ENCODE data around the gene MAD1L1. TPM values are rescaled to one million over a fixed set of nuclear protein-coding genes. Genes with fewer than 3 reads are reported as not detected.

Gene MAD1L1
- total and polyA plus RNA-seq, 2 donors (not counting 3 experiments of a cell fraction or from before 2014, with no cell fraction given): 34.1 to 42.3 TPM

- Histone ChIP-seq H3K9me3 (replicated peaks; ENCODE audit: control insufficient read depth, insufficient read depth, low read length) (no peaks in the 10 kb centered on the region), H4K20me1 (replicated peaks; ENCODE audit: control insufficient read depth, extremely low read depth, insufficient read depth, low read length) (no peaks in the 10 kb centered on the region), H2AFZ (ENCODE audit: low read depth, low read length) (no peak overlapping the region), H3K4me3 (replicated peaks in 1 of 3; ENCODE audit: insufficient read depth in 1 of 3, low read depth in 1 of 3, low read length in 3 of 3) (no peak overlapping the region), H3K4me2 (ENCODE audit: insufficient read depth, low read length) (no peak overlapping the region), H3K79me2 (ENCODE audit: control insufficient read depth, insufficient read depth, low read length) (no peaks in the 10 kb centered on the region), H3K4me1 (ENCODE audit: control insufficient read depth, extremely low read depth, insufficient read depth, low read length) (peaks cover 3% of the 10 kb centered on the region), H3K9me1 (replicated peaks; ENCODE audit: control insufficient read depth, extremely low read depth, insufficient read depth, low read length) (no peaks in the 10 kb centered on the region), H3K36me3 (ENCODE audit: control insufficient read depth in 2 of 2, extremely low read depth in 1 of 2, insufficient read depth in 2 of 2, low read length in 2 of 2) (peaks cover 0 to 8% of the 10 kb centered on the region in 2 experiments), H3K27me3 (ENCODE audit: control insufficient read depth in 2 of 2, insufficient read depth in 2 of 2, low read length in 2 of 2) (no peaks in the 10 kb centered on the region), H3K9ac (replicated peaks; ENCODE audit: extremely low read depth, insufficient read depth, low read length) (no peak overlapping the region), H3K27ac (ENCODE audit: insufficient read depth, low read depth, low read length) (no peak overlapping the region)
- FAIRE-seq (no peak), DNase-seq (ENCODE audit: low read depth, low spot score) (no peak)
- BruUV-seq (replicated peaks): no TSS peak
- CTCF ChIA-PET: interaction anchor here (2.8 kb wide), 1 partner anchor 14 kb away, joined by 10 read pairs; no protein-coding TSS in a partner anchor
- POLR2A ChIA-PET: no interaction called here
- TF ChIP-seq EZH2 (IDR thresholded peaks at IDR 0.05; ENCODE audit: borderline replicate concordance, low read depth, low read length, severe bottlenecking) (no peak), CTCF (IDR thresholded peaks at IDR 0.05; ENCODE audit: extremely low read depth in 1 of 2, insufficient read depth in 1 of 2, low read depth in 1 of 2, low read length in 2 of 2) (no peak), GATA2 (IDR thresholded peaks at IDR 0.05; ENCODE audit: insufficient read depth, insufficient read length, low read depth, low read length) (no peak), JUN (IDR thresholded peaks at IDR 0.05; ENCODE audit: borderline replicate concordance, insufficient read depth, insufficient read length, low read depth) (no peak), FOS (IDR thresholded peaks at IDR 0.05; ENCODE audit: borderline replicate concordance, insufficient read depth, low read length) (no peak), POLR2A (IDR thresholded peaks at IDR 0.05; ENCODE audit: low read depth, low read length) (no peak), MYC (IDR thresholded peaks at IDR 0.05; ENCODE audit: low read depth, low read length) (no peak), POLR2AphosphoS5 (IDR thresholded peaks at IDR 0.05; ENCODE audit: insufficient read depth, low read depth, low read length) (no peak)
- TF ChIP-seq, protein P1, sequence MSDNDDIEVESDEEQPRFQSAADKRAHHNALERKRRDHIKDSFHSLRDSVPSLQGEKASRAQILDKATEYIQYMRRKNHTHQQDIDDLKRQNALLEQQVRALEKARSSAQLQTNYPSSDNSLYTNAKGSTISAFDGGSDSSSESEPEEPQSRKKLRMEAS (IDR thresholded peaks at IDR 0.05; ENCODE audit: insufficient read depth, insufficient read length): no peak
- intact Hi-C loops (cut with micrococcal nuclease): no loop called here
- dilution Hi-C loops (cut with MboI; ENCODE audit: extremely low pct_ligation_motif_present, low sequenced_read_pairs): no loop called here
Measured at GRCh38 chr7:2263176-2263575, 30.4 kb upstream of the MAD1L1 start.
